ENCODE measurements around the gene RALGPS1. TPM values are rescaled to one million over a fixed set of nuclear protein-coding genes. Genes with fewer than 3 reads are reported as not detected.

The RALGPS1 gene
- total and polyA plus RNA-seq, 2 of the 8 experiments (the other 6 are each of a cell fraction or from before 2014, with no cell fraction given) = 20.0 to 23.5 TPM

- Histone ChIP-seq H3K23me2 (ENCODE audit: low read depth, low read length) (no peaks in the 10 kb centered on the region), H3K79me2 (ENCODE audit: control insufficient read depth in 1 of 2, insufficient read depth in 2 of 2, low read length in 2 of 2) (no peaks in the 10 kb centered on the region), H2BK20ac (ENCODE audit: low read length) (no peak overlapping the region), H3K4me3 (ENCODE audit: extremely low read depth in 1 of 4, insufficient read depth in 2 of 4, low read depth in 3 of 4, low read length in 4 of 4) (no peak overlapping the region), H4K5ac (ENCODE audit: insufficient read length, low read depth, low read length) (no peak overlapping the region), H2BK120ac (replicated peaks; ENCODE audit: low read depth, low read length) (no peak overlapping the region), H2BK5ac (ENCODE audit: low read depth, low read length) (no peak overlapping the region), H3K27ac (ENCODE audit: low read depth, low read length) (no peak overlapping the region), H3K14ac (ENCODE audit: insufficient read length) (no peak overlapping the region), H2AK5ac (ENCODE audit: low read depth, low read length) (no peak overlapping the region), H4K91ac (replicated peaks; ENCODE audit: insufficient read length, low read length) (no peak overlapping the region), H3K9ac (replicated peaks in 1 of 4; ENCODE audit: extremely low read depth in 1 of 4, low read depth in 3 of 4, low read length in 3 of 4) (no peak overlapping the region), H3K27me3 (replicated peaks in 1 of 4; ENCODE audit: control insufficient read depth in 3 of 4, extremely low read depth in 1 of 4, insufficient read depth in 3 of 4, low read length in 3 of 4) (no peaks in the 10 kb centered on the region), H3K79me1 (ENCODE audit: low read depth, low read length) (no peaks in the 10 kb centered on the region), H2AFZ (ENCODE audit: low read length) (no peak overlapping the region), H4K20me1 (replicated peaks in 1 of 2; ENCODE audit: control insufficient read depth in 1 of 2, insufficient read depth in 2 of 2, low read length in 2 of 2) (no peaks in the 10 kb centered on the region), H3K23ac (ENCODE audit: insufficient read length) (no peak overlapping the region), H2BK15ac (ENCODE audit: low read length) (no peak overlapping the region), H3K9me3 (ENCODE audit: insufficient read depth in 2 of 2, low read depth in 1 of 2, low read length in 1 of 2) (no peaks in the 10 kb centered on the region), H3K4ac (replicated peaks; ENCODE audit: insufficient read length, low read depth, low read length) (no peak overlapping the region), H3K4me1 (replicated peaks in 1 of 4; ENCODE audit: control insufficient read depth in 3 of 4, insufficient read depth in 4 of 4, low read length in 3 of 4) (no peaks in the 10 kb centered on the region), H4K8ac (ENCODE audit: extremely low read depth, insufficient read depth, low read length) (no peak overlapping the region), H3K56ac (replicated peaks; ENCODE audit: insufficient read length, low read depth, low read length) (no peak overlapping the region), H2BK12ac (ENCODE audit: low read depth, low read length) (no peak overlapping the region), H3K36me3 (ENCODE audit: control insufficient read depth in 2 of 4, insufficient read depth in 4 of 4, low read length in 3 of 4) (no peaks in the 10 kb centered on the region), H3K4me2 (ENCODE audit: insufficient read depth in 1 of 2, low read depth in 2 of 2, low read length in 2 of 2) (no peak overlapping the region), H3K18ac (ENCODE audit: extremely low read depth, low read length) (no peak overlapping the region)
- FAIRE-seq = no peak
- 91% methylated on average over 2 of the region's 2 CpGs; no CpG with 5 or more reads in 1 of the 2 experiments for WGBS, 2 experiments (ENCODE audit: extremely low coverage in 1 of 2, insufficient coverage in 1 of 2, insufficient read length in 1 of 2, insufficient replicate concordance in 2 of 2, low coverage in 1 of 2, low lambda C conversion rate in 2 of 2, missing lambda C conversion rate in 1 of 2)
- TF ChIP-seq CBX8 (IDR thresholded peaks at IDR 0.05; ENCODE audit: borderline replicate concordance, low read depth, low read length) (no peak), RXRA (IDR thresholded peaks at IDR 0.05; ENCODE audit: insufficient read depth, low read depth, low read length) (no peak), PHF8 (conservative IDR thresholded peaks at IDR 0.05; ENCODE audit: low read depth, low read length) (no peak), RNF2 (IDR thresholded peaks at IDR 0.05; ENCODE audit: borderline replicate concordance, low read depth, low read length, missing control alignments, poor library complexity, severe bottlenecking) (no peak), BACH1 (IDR thresholded peaks at IDR 0.05; ENCODE audit: low read length) (no peak), CHD2 (IDR thresholded peaks at IDR 0.05; ENCODE audit: low read length) (no peak)
- TF ChIP-seq, protein P1, sequence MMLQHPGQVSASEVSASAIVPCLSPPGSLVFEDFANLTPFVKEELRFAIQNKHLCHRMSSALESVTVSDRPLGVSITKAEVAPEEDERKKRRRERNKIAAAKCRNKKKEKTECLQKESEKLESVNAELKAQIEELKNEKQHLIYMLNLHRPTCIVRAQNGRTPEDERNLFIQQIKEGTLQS (IDR thresholded peaks at IDR 0.05; ENCODE audit: insufficient read depth, low read depth, low read length) = no peak
- no peak for DNase-seq (ENCODE audit: low read depth in 1 of 2, low spot score in 2 of 2)
- ChIA-PET CTCF (ENCODE audit: partially characterized antibody) (interaction anchor here (1.1 to 2.9 kb wide), 2 partner anchors 12 to 212 kb away, joined by 4 to 10 read pairs; no protein-coding TSS in a partner anchor), POLR2A (ENCODE audit: partially characterized antibody) (no interaction called here)
Observed at GRCh38 chr9:126986506-126986951, 71.9 kb downstream of the RALGPS1 start.

All from H1 (cell line).